NAMALWA (cell line): ENCODE data around the gene FAM199X.

ENCODE experiments used
- DNase-seq: peaks from one replicate; pipeline ENCODE4 v3.0.0-alpha.2; 2015; ENCODE audit warnings: low spot score

The FAM199X gene

GRCh38 chrX:104165894-104166734, at the start of gene FAM199X:
Gene FAM199X (plus strand): TSS chrX:104166453. CDS start chrX:104166786, 333 bp downstream.
- DNase-seq, result peak; percentile 84

- no peak for DNase-seq
Measured at GRCh38 chrX:104117759-104118158, 48.5 kb upstream of the FAM199X start.

DNA sequence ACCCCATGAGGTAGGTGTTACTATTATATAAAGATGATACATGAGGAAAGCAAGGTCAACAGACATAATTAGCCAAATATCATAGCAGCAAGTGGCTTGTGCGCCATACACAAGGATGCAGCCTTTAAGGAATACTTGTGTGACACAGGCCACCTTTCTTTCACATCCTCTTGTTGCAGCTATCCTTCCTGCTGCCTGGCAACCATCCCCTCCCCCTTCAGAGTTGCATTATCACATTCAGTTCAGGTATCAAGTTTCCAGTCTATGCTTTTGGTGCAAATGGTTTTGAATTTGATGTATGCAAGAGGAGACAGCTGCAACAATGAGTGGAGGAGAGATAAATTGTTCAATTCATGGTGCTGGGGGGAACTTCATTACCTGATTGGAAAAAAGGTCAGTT, 47.5 kb upstream of the FAM199X start:
- no peak for DNase-seq

- DNase-seq, result no peak
Measured at GRCh38 chrX:104122829-104123228, 43.4 kb upstream of the FAM199X start.

- DNase-seq, result no peak
Measured at GRCh38 chrX:104126856-104127255, 39.4 kb upstream of the FAM199X start.

DNA sequence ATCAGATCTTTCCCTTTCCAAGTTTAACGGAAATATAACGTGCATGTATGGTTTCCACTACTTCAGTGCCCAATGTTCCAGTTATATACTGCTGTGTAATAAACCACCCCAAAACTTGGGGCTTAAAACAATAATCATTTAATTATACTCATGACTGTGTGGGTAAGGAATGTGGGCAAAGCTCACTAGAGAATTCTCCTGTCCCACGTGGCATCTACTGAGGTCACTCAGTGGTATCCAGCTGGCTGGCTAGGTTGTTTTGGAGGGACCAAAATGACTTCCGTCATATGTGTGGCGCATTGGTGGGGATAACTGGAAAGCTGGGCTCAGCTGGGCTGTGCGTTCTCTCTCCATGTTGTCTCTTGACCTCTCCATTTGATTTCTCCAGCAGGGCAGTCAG, 35.4 kb upstream of the FAM199X start:
- no peak for DNase-seq

DNA sequence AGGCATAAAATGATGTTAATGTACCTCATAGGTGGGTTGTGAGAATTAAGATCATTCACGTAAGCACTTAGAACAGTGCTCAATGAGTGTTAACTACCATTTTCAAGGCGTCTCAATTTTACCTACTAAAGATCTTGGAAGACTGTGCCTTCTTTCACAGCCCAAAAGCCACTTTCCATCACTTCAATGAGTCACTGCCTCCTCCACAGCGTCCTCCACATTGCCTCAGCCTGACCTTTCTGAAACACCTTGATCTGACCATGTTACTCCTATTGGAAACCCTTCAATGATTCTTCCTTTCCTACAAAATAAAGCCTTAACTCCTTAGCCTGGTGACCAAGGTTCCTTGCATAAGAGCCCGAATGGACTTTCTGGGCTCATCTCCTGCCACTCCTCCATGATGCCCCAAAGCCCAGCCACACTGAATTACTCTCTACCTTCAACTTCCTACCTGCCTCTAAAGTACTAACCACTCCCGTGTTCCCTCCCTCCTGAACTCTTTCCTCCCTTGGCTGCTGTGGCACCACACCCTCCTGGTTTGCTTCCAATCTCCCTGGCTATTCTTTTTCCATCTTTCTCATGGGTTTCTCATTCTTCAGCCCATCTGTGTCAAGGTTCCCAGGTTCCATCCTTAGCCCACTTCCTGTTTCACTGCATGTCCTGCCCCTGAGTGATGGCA, 31.5 kb upstream of the FAM199X start:
- DNase-seq, result no peak

- DNase-seq, result no peak
Measured at GRCh38 chrX:104135677-104136076, 30.6 kb upstream of the FAM199X start.

DNA sequence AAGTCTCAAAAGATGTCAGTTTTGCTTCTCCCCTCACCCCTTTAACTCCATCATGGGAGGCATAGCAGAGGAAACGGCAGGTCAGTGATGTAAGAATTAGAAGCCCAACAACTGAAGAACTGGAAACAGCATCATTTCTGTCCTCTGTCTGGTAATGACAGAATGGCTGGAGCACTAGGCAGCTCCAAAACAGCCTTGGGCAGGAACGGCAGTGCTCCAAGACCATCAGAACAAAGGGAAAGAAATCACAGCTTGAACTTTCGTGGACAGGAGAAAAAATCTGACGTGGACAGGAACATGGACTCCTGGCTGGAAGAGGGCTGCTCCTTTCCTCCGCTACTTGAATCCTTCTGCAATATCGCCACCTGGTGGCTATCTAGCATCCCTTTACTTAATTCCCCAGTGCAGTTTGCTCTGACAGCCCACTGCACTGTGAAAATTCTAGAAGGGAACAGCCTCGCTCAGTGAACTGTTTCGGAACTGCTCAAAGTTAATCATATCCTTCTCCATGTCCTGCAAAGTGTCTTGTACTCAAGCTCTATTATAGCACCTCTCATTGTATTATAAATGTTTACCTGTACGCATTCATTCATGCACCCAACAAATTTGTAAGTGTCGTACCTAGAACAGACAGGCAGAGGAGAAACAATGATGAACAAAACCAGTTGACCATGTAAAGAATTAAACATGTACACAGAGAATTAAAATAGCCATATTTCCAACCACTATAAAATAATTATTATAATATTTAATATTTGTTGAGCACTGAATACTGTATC, 29.8 kb upstream of the FAM199X start:
- peak; percentile 71 for DNase-seq

DNA sequence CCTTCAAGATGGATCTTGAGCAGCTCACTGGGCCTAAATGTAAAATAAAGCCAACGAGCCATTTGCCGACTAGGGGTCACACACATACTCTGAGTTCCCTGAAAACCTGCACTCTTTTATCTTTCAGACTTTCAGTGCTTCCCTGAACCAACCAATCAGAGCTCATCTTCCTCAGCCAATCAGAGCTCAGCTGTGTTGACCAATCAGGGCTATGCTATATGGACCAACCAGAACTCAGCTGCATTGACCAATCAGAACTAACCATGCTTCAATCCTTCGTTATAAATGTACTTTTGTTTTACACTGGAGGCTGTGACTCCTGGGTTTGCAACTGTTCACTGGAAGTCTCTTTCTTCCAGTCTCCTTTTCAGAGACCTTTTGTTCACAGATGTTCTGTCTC, 28.8 kb upstream of the FAM199X start:
- peak; percentile 25 for DNase-seq

DNA sequence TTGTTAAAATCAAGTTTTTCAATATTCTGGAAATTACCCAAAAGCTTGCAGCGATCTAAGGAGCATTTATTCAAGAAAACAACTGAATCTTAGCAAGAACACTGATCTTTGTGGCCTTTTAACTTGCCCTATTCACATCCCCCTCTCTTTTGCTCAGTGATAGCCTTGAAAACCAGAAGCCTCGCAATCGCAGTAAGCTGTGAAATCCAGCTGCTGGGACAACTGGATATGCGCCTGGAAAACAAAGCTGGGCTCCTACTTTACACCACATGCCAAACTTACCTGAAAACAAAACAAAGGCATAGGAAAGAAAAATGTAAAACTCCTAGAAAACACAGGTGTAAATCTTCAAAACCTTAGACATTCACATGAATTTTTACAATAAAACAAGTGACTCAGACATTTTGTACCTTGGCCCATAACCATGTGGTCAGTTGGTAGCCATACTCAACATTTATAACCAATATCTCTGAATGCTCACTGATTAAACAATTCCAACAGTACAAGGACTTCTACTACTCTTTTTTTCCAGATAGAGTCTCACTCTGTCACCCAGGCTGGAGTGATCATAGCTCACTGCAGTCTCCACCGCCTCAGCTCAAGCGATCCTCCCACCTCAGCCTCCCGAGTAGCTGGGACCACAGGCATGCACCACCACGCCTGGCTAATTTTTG, 25.0 kb upstream of the FAM199X start:
- no peak for DNase-seq

GRCh38 chrX:104151037-104151436, 15.2 kb upstream of the FAM199X start:
- no peak for DNase-seq

GRCh38 chrX:104156630-104157529, 9.4 kb upstream of the FAM199X start, which contains the start of gene SLC25A53:
Gene SLC25A53 (minus strand): TSS chrX:104157009. CDS start chrX:104105257, 51,752 bp downstream.
- DNase-seq, result peak; percentile 87

- no peak for DNase-seq
Measured at GRCh38 chrX:104166735-104167436, 633 bp downstream of the FAM199X start.

DNA sequence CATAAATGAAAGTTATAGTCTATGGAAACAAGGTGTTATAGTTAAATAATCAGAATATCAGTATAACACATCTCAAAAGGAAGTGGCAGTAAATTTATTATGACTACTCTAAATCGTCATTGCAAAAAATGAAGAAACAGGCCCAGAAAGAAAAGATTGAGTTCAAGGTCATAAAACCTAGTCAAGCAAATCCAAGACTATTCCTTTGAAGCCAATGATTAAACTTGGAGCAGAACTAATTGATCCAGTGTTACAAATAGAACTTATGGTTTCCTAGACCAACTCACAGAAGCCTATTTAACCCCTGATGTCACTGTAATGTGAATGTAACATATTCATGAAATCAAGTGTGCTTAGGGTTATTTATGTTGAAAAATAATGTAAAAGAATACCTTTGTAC, 1.9 kb downstream of the FAM199X start:
- no peak for DNase-seq

DNA sequence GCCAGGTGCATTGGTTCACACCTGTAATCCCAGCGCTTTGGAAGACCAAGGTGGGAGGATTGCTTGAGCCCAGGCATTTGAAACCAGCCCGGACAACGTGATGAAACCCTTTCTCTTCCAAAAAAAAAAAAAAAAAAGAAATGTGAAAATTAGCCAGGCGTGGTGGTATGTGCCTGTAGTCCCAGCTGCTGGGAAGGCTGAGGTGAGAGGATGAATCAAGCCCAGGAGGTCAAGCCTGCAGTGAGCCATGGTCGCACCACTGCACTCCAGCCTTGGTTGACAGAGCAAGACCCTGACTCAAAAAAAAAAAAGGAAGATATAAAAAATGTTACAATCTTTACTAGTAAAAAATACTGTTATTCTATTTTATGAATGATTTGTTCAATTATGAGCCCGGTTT, 5.9 kb downstream of the FAM199X start:
- DNase-seq, result no peak

GRCh38 chrX:104172788-104173187, 6.5 kb downstream of the FAM199X start:
- DNase-seq, result no peak

GRCh38 chrX:104173841-104174240, 7.6 kb downstream of the FAM199X start:
- no peak for DNase-seq

DNA sequence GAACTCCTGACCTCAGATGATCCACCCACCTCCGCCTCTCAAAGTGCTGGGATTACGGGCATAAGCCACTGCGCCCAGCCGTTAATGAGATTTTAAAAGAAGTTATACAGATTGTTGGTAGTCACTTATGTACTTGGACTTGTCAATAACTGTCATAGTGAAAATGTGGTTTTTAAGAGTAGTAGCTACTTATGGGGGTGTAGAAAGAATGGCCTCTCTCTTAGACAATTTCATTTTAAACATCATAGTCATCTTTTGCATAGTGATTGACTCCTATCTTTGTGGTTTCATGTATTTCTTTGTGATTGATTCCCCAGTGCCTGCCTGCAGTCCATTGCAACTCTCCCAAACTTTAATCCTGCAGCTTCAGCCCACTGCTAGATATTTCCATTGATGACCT, 17.4 kb downstream of the FAM199X start:
- no peak for DNase-seq

DNA sequence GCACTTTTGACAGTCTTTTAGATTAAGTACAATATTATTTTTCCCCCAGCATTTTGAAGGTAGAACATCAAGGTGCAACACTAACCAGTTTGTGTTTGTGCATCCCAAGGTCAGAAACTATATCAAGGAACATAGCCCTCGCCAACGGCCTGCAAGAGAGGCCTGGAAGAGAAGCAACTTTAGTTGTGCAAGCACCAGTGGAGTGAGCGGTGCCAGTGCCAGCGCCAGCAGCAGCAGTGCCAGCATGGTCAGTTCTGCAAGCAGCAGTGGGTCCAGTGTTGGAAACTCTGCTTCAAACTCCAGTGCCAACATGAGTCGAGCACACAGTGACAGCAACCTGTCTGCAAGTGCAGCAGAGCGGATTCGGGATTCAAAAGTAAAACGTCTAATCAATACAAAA, 21.7 kb downstream of the FAM199X start:
- no peak for DNase-seq
